ENCODE data around the gene APEH. TPM values are rescaled to one million over a fixed set of nuclear protein-coding genes. Genes with fewer than 3 reads are reported as not detected.

The APEH gene
- total and polyA plus RNA-seq, 10 of the 15 experiments (the other 5 are each of a cell fraction or from before 2014, with no cell fraction given) = 74.4 to 214 (median 131) TPM

GRCh38 chr3:49670940-49671290 lies 3.2 kb upstream of the APEH start (continued):
- TF ChIP-seq BCL3 (IDR thresholded peaks at IDR 0.05; ENCODE audit: borderline replicate concordance, insufficient read depth, low read depth, low read length, poor library complexity, severe bottlenecking) (no peak), HSF1 (IDR thresholded peaks at IDR 0.05; ENCODE audit: low read depth, low read length) (no peak), ZNF384 (IDR thresholded peaks at IDR 0.05; ENCODE audit: borderline replicate concordance, low read depth, low read length) (no peak), MEF2A (IDR thresholded peaks at IDR 0.05; ENCODE audit: insufficient read depth, low read depth, low read length) (no peak), ASH2L (IDR thresholded peaks at IDR 0.05; ENCODE audit: borderline replicate concordance, low read depth) (no peak)

- Histone ChIP-seq H4K20me1 (ENCODE audit: control insufficient read depth, insufficient read depth) (no peaks in the 10 kb centered on the region), H3K4me1 (ENCODE audit: control insufficient read depth, insufficient read depth, low read length) (peaks cover 10% of the 10 kb centered on the region), H3K4me3 (no peak overlapping the region), H3K27me3 (replicated peaks in 1 of 2; ENCODE audit: control insufficient read depth in 2 of 2, insufficient read depth in 2 of 2, low read length in 1 of 2) (no peaks in the 10 kb centered on the region), H3K4me2 (ENCODE audit: control insufficient read depth, insufficient read depth) (no peak overlapping the region), H3K79me2 (ENCODE audit: control insufficient read depth, insufficient read depth, low read length) (peaks cover 20% of the 10 kb centered on the region), H3K9me3 (replicated peaks; ENCODE audit: control insufficient read depth, insufficient read depth, low read length) (no peaks in the 10 kb centered on the region), H3K27ac (ENCODE audit: control insufficient read depth, insufficient read depth) (no peak overlapping the region), H3K36me3 (ENCODE audit: control insufficient read depth in 2 of 2, insufficient read depth in 2 of 2, low read length in 1 of 2) (peaks cover 0 to 6% of the 10 kb centered on the region in 2 experiments), H3K9ac (ENCODE audit: control insufficient read depth, insufficient read depth, low read length) (no peak overlapping the region), H2AFZ (ENCODE audit: control insufficient read depth, low read depth, low read length) (no peak overlapping the region)
- FAIRE-seq = peak; percentile 76
- SMC1A ChIA-PET (ENCODE audit: uncharacterized antibody, unreplicated experiment) = interaction anchor here (1.0 to 3.3 kb wide), 6 partner anchors 12 to 351 kb away, joined by 3 to 86 read pairs (median 3); no protein-coding TSS in a partner anchor
- WGBS (ENCODE audit: insufficient coverage, insufficient replicate concordance, low lambda C conversion rate, missing lambda C conversion rate) = 39% methylated on average over 11 of the region's 11 CpGs
- RAD21 ChIA-PET (ENCODE audit: unreplicated experiment) = interaction anchor here (0.6 to 3.3 kb wide), 6 partner anchors 83 to 217 kb away, joined by 3 to 89 read pairs (median 3); partner anchors contain the start of gene BSN
- ATAC-seq = peak; percentile 29
- POLR2A ChIA-PET = interaction anchor here (0.6 to 2.9 kb wide), 7 partner anchors 21 to 220 kb away, joined by 3 to 10 read pairs (median 4); partner anchors contain the start of gene BSN
- DNase-seq (ENCODE audit: low read depth, low spot score) = peak; percentile 38
- in situ Hi-C loops (cut with MboI) (loop anchor here (10.0 kb wide), 1 partner anchor 137 kb away; no protein-coding TSS in a partner anchor), intact Hi-C loops (cut with micrococcal nuclease; ENCODE audit: unreplicated experiment) (loop anchor here (1.0 to 10.0 kb wide), 3 partner anchors 132 to 647 kb away; partner anchors contain the start of genes IMPDH2 and NDUFAF3)
- CTCF ChIA-PET = interaction anchor here (0.6 to 5.3 kb wide), 25 partner anchors 8 to 665 kb away, joined by 3 to 210 read pairs (median 3); partner anchors contain the start of genes DAG1 and GMPPB
- BruUV-seq (replicated peaks) = no TSS peak
- TF ChIP-seq CTCF (IDR thresholded peaks at IDR 0.05 in 2 of 3, conservative IDR thresholded peaks at IDR 0.05 in 1 of 3; ENCODE audit: control insufficient read depth in 2 of 3, extremely low read depth in 1 of 3, insufficient read depth in 1 of 3, low read depth in 3 of 3, low read length in 3 of 3) (peak; percentile 87 to 95 (median 91); a peak in 5 of 6 replicates), YY1 (IDR thresholded peaks at IDR 0.05; ENCODE audit: low read depth, low read length) (peak; percentile 62; the same call in 1 of the 2 replicates), NBN (IDR thresholded peaks at IDR 0.05) (peak; percentile 34; the same call in 1 of the 2 replicates), PKNOX1 (IDR thresholded peaks at IDR 0.05) (0 out of 2 replicates have a peak, but pooled peaks have one; percentile 15), ZNF24 (IDR thresholded peaks at IDR 0.05) (no peak), RAD51 (IDR thresholded peaks at IDR 0.05) (no peak), HDGF (IDR thresholded peaks at IDR 0.05) (0 out of 2 replicates have a peak, but pooled peaks have one; percentile 21), LARP7 (IDR thresholded peaks at IDR 0.05) (0 out of 2 replicates have a peak, but pooled peaks have one; percentile 31), SMC3 (IDR thresholded peaks at IDR 0.05; ENCODE audit: borderline replicate concordance, low read length) (peak; percentile 93)
Observed at GRCh38 chr3:49671291-49672288, 2.6 kb upstream of the APEH start.

Measured in GM12878 (cell line).